Measurements from ENCODE around the gene ENAM. TPM values are rescaled to one million over a fixed set of nuclear protein-coding genes. Genes with fewer than 3 reads are reported as not detected.

The ENAM gene, protein sequence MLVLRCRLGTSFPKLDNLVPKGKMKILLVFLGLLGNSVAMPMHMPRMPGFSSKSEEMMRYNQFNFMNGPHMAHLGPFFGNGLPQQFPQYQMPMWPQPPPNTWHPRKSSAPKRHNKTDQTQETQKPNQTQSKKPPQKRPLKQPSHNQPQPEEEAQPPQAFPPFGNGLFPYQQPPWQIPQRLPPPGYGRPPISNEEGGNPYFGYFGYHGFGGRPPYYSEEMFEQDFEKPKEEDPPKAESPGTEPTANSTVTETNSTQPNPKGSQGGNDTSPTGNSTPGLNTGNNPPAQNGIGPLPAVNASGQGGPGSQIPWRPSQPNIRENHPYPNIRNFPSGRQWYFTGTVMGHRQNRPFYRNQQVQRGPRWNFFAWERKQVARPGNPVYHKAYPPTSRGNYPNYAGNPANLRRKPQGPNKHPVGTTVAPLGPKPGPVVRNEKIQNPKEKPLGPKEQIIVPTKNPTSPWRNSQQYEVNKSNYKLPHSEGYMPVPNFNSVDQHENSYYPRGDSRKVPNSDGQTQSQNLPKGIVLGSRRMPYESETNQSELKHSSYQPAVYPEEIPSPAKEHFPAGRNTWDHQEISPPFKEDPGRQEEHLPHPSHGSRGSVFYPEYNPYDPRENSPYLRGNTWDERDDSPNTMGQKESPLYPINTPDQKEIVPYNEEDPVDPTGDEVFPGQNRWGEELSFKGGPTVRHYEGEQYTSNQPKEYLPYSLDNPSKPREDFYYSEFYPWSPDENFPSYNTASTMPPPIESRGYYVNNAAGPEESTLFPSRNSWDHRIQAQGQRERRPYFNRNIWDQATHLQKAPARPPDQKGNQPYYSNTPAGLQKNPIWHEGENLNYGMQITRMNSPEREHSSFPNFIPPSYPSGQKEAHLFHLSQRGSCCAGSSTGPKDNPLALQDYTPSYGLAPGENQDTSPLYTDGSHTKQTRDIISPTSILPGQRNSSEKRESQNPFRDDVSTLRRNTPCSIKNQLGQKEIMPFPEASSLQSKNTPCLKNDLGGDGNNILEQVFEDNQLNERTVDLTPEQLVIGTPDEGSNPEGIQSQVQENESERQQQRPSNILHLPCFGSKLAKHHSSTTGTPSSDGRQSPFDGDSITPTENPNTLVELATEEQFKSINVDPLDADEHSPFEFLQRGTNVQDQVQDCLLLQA
- not detected for total RNA-seq

DNA sequence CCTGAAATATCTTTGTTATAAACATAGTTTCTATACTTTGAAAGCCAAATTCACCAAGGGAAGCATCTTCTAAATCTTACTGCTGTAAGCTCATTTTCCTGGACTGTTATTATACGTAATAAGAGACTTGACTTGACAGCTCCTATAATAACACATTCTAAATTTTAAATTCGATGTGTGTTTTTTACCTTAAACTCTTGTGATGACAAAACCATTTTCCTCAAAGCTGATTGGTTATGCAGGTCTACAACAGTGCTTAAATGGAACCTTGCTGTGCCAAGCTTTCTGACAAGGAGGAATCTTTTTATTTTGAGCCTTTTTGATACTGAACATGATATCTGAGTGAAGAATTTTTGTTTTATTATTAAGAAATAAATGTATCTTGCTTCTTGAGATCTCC lies at the start of gene ENAM:
TSS of gene ENAM (plus strand) at position 301 of the 400 bp plus-strand sequence. CDS start 757 bp downstream, outside the sequence.
- no peaks in the 10 kb centered on the region for H3K27me3 ChIP-seq
- no peaks in the 10 kb centered on the region for H3K9me3 ChIP-seq
- intact Hi-C loops (cut with DNase I), result no loop called here
- no peak within 1 kb of the TSS for H3K27ac ChIP-seq
- H3K4me3 ChIP-seq, result no peak within 1 kb of the TSS
- no peaks in the 10 kb centered on the region for H3K4me1 ChIP-seq
- TF ChIP-seq POLR2A (IDR thresholded peaks at IDR 0.05) (no peak), POLR2AphosphoS5 (IDR thresholded peaks at IDR 0.05; ENCODE audit: insufficient read depth in 1 of 2, low read depth in 1 of 2) (no peak)
- TF ChIP-seq, protein P1, sequence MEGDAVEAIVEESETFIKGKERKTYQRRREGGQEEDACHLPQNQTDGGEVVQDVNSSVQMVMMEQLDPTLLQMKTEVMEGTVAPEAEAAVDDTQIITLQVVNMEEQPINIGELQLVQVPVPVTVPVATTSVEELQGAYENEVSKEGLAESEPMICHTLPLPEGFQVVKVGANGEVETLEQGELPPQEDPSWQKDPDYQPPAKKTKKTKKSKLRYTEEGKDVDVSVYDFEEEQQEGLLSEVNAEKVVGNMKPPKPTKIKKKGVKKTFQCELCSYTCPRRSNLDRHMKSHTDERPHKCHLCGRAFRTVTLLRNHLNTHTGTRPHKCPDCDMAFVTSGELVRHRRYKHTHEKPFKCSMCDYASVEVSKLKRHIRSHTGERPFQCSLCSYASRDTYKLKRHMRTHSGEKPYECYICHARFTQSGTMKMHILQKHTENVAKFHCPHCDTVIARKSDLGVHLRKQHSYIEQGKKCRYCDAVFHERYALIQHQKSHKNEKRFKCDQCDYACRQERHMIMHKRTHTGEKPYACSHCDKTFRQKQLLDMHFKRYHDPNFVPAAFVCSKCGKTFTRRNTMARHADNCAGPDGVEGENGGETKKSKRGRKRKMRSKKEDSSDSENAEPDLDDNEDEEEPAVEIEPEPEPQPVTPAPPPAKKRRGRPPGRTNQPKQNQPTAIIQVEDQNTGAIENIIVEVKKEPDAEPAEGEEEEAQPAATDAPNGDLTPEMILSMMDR (IDR thresholded peaks at IDR 0.05), result no peak
- DNase-seq (ENCODE audit: extremely low spot score in 2 of 2), result no peak
- no peaks in the 10 kb centered on the region for H3K36me3 ChIP-seq

DNA sequence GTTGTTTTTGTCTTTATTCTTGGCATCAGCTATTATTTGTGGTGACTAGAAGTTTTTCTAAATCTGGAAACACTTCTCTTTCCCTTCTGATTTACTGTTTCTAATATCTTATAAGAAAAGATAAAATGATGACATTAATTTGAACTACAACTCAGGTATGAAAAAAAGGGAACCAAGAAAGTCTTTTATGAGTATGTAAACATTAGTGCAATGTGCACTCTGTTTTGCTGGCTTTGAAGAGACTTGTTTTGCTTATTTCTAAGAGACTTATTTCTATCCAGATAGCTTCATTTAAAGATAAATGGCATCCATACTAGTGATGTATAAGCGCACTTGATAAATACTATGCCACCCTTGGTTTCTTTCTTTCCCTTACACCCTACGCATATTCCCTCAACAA lies 46.6 kb upstream of the ENAM start:
- Histone ChIP-seq H3K4me3 (no peak overlapping the region), H3K4me1 (no peaks in the 10 kb centered on the region), H3K36me3 (no peaks in the 10 kb centered on the region), H3K9me3 (no peaks in the 10 kb centered on the region), H3K27ac (no peak overlapping the region), H3K27me3 (no peaks in the 10 kb centered on the region)
- no peak for DNase-seq (ENCODE audit: extremely low spot score in 2 of 2)
- intact Hi-C loops (cut with DNase I), result no loop called here
- TF ChIP-seq POLR2AphosphoS5 (IDR thresholded peaks at IDR 0.05; ENCODE audit: insufficient read depth in 1 of 2, low read depth in 1 of 2) (no peak), POLR2A (IDR thresholded peaks at IDR 0.05) (no peak)
- TF ChIP-seq, protein P1 (IDR thresholded peaks at IDR 0.05), result no peak

DNA sequence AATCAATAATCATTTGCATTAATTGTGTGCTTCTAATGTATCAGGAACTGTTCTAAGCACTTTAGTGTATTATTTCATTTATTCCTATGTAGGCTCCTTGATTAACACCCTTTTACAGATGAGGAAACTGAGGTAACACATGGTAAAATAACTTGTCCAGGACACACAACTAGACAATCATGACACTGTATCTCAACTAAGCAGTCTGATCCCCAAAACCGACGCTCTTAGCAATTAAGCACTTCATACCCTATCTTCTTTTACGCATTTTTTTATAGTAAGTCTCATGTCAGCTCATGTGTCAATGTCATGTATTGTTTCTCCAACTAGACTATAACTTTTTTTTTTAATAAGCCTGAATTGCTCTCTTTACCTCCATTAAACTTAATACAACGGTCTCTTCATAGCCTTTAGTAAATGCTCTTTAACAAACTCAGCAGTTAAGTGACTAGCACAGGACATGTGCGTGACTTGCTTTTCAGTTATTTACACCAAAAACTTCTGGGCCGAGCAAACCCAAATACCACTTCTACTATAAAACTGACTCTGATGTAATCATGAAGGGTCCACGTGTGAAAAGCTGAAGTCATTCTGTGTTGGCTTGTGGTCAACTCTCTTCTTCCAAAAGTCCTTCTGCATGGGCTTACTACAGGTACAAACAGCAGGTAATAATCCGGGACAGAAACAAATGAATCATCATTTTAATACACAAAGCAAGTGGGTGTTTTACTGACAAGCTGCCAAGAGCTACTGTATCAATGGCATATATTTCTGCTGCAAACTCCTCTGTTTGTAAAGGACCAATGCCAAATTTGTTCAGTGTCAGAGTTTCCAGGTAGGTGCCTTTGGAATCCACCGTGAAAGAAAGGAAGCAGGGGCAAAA lies 44.4 kb upstream of the ENAM start:
- intact Hi-C loops (cut with DNase I), result no loop called here
- H3K9me3 ChIP-seq, result no peaks in the 10 kb centered on the region
- H3K4me1 ChIP-seq, result no peaks in the 10 kb centered on the region
- TF ChIP-seq POLR2A (IDR thresholded peaks at IDR 0.05), result no peak
- no peak overlapping the region for H3K4me3 ChIP-seq
- DNase-seq (ENCODE audit: extremely low spot score in 2 of 2), result no peak
- H3K27ac ChIP-seq, result no peak overlapping the region
- H3K36me3 ChIP-seq, result no peaks in the 10 kb centered on the region
- no peaks in the 10 kb centered on the region for H3K27me3 ChIP-seq

DNA sequence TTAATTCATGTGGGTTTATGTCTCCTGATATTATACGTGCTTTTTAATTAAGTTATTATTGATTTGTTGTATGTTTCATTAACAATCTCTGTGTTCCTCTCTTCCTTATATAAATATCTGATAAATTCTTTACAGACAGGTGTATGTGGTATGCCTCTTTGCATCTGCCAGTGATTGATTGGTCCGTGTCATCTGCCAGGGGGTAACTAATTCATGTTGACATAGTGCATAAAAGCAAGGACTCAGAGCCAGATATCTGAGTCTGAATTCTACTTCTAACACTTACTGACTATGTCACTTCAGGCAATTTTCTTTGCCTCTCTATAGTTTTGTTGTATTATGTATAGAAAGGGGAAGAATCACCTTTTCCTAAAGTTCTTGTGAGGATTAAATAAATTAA lies 41.7 kb upstream of the ENAM start:
- DNase-seq (ENCODE audit: extremely low spot score in 2 of 2), result no peak
- Histone ChIP-seq H3K27me3 (no peaks in the 10 kb centered on the region), H3K36me3 (no peaks in the 10 kb centered on the region), H3K4me1 (no peaks in the 10 kb centered on the region), H3K4me3 (no peak overlapping the region), H3K9me3 (no peaks in the 10 kb centered on the region), H3K27ac (no peak overlapping the region)
- intact Hi-C loops (cut with DNase I), result no loop called here
- TF ChIP-seq, protein P1 (IDR thresholded peaks at IDR 0.05), result no peak
- no peak for TF ChIP-seq POLR2A (IDR thresholded peaks at IDR 0.05)
- no peak for TF ChIP-seq POLR2AphosphoS5 (IDR thresholded peaks at IDR 0.05; ENCODE audit: insufficient read depth in 1 of 2, low read depth in 1 of 2)

Data from vagina (tissue), 2 donors.